H9 (cell line): ENCODE data around the gene CREB1. TPM values are rescaled to one million over a fixed set of nuclear protein-coding genes. Genes with fewer than 3 reads are reported as not detected.

Experiments used
- DNase-seq: peaks from one replicate; pipeline ENCODE4 v3.0.0-alpha.2; 2017
- H2AFZ ChIP-seq: one replicate; pipeline ENCODE4 v1.6.1; 2013; ENCODE audit warnings: mild to moderate bottlenecking, low read length, control low read depth, moderate library complexity
- H2AK5ac ChIP-seq: 2 replicates; pipeline ENCODE4 v1.6.1; 2013; ENCODE audit warnings: low read length, control low read depth, mixed read lengths; ENCODE audit not compliant: insufficient read length
- H2BK120ac ChIP-seq: one replicate; pipeline ENCODE4 v1.6.1; 2013; ENCODE audit warnings: low read depth, mild to moderate bottlenecking, low read length, control low read depth, inconsistent platforms; ENCODE audit not compliant: poor library complexity, severe bottlenecking
- H2BK12ac ChIP-seq: 2 replicates; pipeline ENCODE4 v1.6.1; 2013; ENCODE audit warnings: low read length, control low read depth, mixed read lengths, low read depth; ENCODE audit not compliant: insufficient read length
- H2BK15ac ChIP-seq: 2 replicates; pipeline ENCODE4 v1.6.1; 2013; ENCODE audit warnings: low read depth, low read length, control low read depth
- H2BK20ac ChIP-seq: one replicate; pipeline ENCODE4 v1.6.1; 2013; ENCODE audit warnings: low read depth, mild to moderate bottlenecking, low read length, control low read depth, inconsistent platforms; ENCODE audit not compliant: poor library complexity, severe bottlenecking
- H2BK5ac ChIP-seq: 2 replicates; pipeline ENCODE4 v1.6.1; 2013; ENCODE audit warnings: low read length, control low read depth, mixed read lengths; ENCODE audit not compliant: insufficient read length
- H3K14ac ChIP-seq: 2 replicates; pipeline ENCODE4 v1.6.1; 2013; ENCODE audit warnings: low read length, control low read depth; ENCODE audit not compliant: insufficient read depth
- H3K18ac ChIP-seq: 2 replicates; pipeline ENCODE4 v1.6.1; 2013; ENCODE audit warnings: low read depth, mild to moderate bottlenecking, mixed read lengths, low read length, control low read depth; ENCODE audit not compliant: insufficient read length
- H3K23ac ChIP-seq: 2 replicates; pipeline ENCODE4 v1.6.1; 2013; ENCODE audit warnings: low read length, control low read depth, mixed read lengths, low read depth; ENCODE audit not compliant: insufficient read length
- H3K23me2 ChIP-seq: 2 replicates; pipeline ENCODE4 v1.6.1; 2013; ENCODE audit warnings: low read depth, mild to moderate bottlenecking, mixed read lengths, low read length, control low read depth; ENCODE audit not compliant: insufficient read length, poor library complexity, severe bottlenecking
- H3K27ac ChIP-seq: 2 replicates; pipeline ENCODE4 v1.5.1; 2013; ENCODE audit warnings: low read length, control low read depth, mixed read lengths, low read depth; ENCODE audit not compliant: insufficient read length
- H3K27me3 ChIP-seq: 2 replicates; pipeline ENCODE4 v1.6.1; 2013; ENCODE audit warnings: low read length, control low read depth, inconsistent platforms; ENCODE audit not compliant: insufficient read depth
- H3K4ac ChIP-seq: 2 replicates; pipeline ENCODE4 v1.6.1; 2013; ENCODE audit warnings: low read depth, mild to moderate bottlenecking, control low read depth, inconsistent platforms, low read length, moderate library complexity
- H3K4me1 ChIP-seq: 2 replicates; pipeline ENCODE4 v1.6.1; 2013; ENCODE audit warnings: low read length, control low read depth, inconsistent platforms; ENCODE audit not compliant: insufficient read depth
- H3K4me2 ChIP-seq: 2 replicates; pipeline ENCODE4 v1.6.1; 2013; ENCODE audit warnings: low read length, control low read depth, mixed read lengths; ENCODE audit not compliant: insufficient read length, insufficient read depth
- H3K56ac ChIP-seq: 2 replicates; pipeline ENCODE4 v1.6.1; 2013; ENCODE audit warnings: low read depth, mild to moderate bottlenecking, mixed read lengths, low read length, control low read depth; ENCODE audit not compliant: insufficient read length
- H3K79me1 ChIP-seq: 2 replicates; pipeline ENCODE4 v1.6.1; 2013; ENCODE audit warnings: low read depth, mild to moderate bottlenecking, moderate library complexity, low read length, control low read depth, inconsistent platforms; ENCODE audit not compliant: insufficient read depth, poor library complexity, severe bottlenecking
- H3K79me2 ChIP-seq: 2 replicates; pipeline ENCODE4 v1.6.1; 2013; ENCODE audit warnings: low read length, control low read depth, inconsistent platforms; ENCODE audit not compliant: insufficient read depth
- H3K9ac ChIP-seq: 2 replicates; pipeline ENCODE4 v1.6.1; 2013; ENCODE audit warnings: low read length, control low read depth, mixed read lengths; ENCODE audit not compliant: insufficient read length; ENCODE audit errors: extremely low read depth
- H3K9me3 ChIP-seq: one replicate; pipeline ENCODE4 v1.6.1; 2013; ENCODE audit warnings: low read depth, low read length, inconsistent platforms; ENCODE audit not compliant: control insufficient read depth
- H3T11ph ChIP-seq: one replicate; pipeline ENCODE4 v1.6.1; 2013; ENCODE audit warnings: mild to moderate bottlenecking, low read length, control low read depth, inconsistent platforms
- H4K20me1 ChIP-seq: one replicate; pipeline ENCODE4 v1.6.1; 2013; ENCODE audit not compliant: control insufficient read depth, insufficient read length, insufficient read depth
- H4K5ac ChIP-seq: 2 replicates; pipeline ENCODE4 v1.6.1; 2013; ENCODE audit warnings: low read depth, mild to moderate bottlenecking, mixed read lengths, low read length, control low read depth; ENCODE audit not compliant: insufficient read length
- H4K8ac ChIP-seq: replicated peaks from 2 replicates; pipeline ENCODE4 v1.6.1; 2013; ENCODE audit warnings: low read length, control low read depth, mixed read lengths, low read depth; ENCODE audit not compliant: insufficient read length
- H4K91ac ChIP-seq: 2 replicates; pipeline ENCODE4 v1.6.1; 2013; ENCODE audit warnings: low read depth, mild to moderate bottlenecking, moderate library complexity, mixed read lengths, low read length, control low read depth; ENCODE audit not compliant: insufficient read length
- H3K27ac Mint-ChIP-seq, 3 experiments: 2 replicates in 2 of 3; 3 replicates in 1 of 3; pipeline ENCODE4 v1.8.0; 2020 to 2021; ENCODE audit warnings: mixed read lengths in 3 of 3, mild to moderate bottlenecking in 1 of 3, moderate library complexity in 1 of 3
- H3K27me3 Mint-ChIP-seq: 2 replicates; pipeline ENCODE4 v1.8.0; 2021; ENCODE audit warnings: low read depth, mild to moderate bottlenecking, moderate library complexity, mixed read lengths
- H3K36me3 Mint-ChIP-seq, 3 experiments: 2 replicates in 2 of 3; 3 replicates in 1 of 3; pipeline ENCODE4 v1.8.0; 2020 to 2021; ENCODE audit warnings: low read depth in 3 of 3, mixed read lengths in 3 of 3; ENCODE audit not compliant: insufficient read depth in 1 of 3
- H3K4me1 Mint-ChIP-seq, 2 experiments: 2 replicates each; pipeline ENCODE4 v1.8.0; 2020; ENCODE audit warnings: mixed read lengths in 2 of 2
- H3K4me3 Mint-ChIP-seq, 2 experiments: 2 replicates in 1 of 2; 3 replicates in 1 of 2; pipeline ENCODE4 v1.8.0; 2020 to 2021; ENCODE audit warnings: mild to moderate bottlenecking in 2 of 2, mixed read lengths in 2 of 2, moderate library complexity in 1 of 2
- H3K9me3 Mint-ChIP-seq, 2 experiments: 2 replicates in 1 of 2; 3 replicates in 1 of 2; pipeline ENCODE4 v1.8.0; 2020; ENCODE audit warnings: mild to moderate bottlenecking in 2 of 2, mixed read lengths in 2 of 2, moderate library complexity in 1 of 2
- WGBS: extraction: QIAGEN DNeasy Blood & Tissue Kit; methylation state at CpG from one replicate; pipeline ENCODE4 v1.1.7; 2013; ENCODE audit warnings: missing lambda C conversion rate, low lambda C conversion rate, mixed read lengths; ENCODE audit not compliant: insufficient read length; ENCODE audit errors: extremely low coverage; 5-methylcytosine and 5-hydroxymethylcytosine counted together
- total RNA-seq: library from RNA; stranded (reverse); gene quantifications from 2 replicates; pipeline ENCODE4 v1.2.1, GENCODE V29; 2021
- TF ChIP-seq, protein P1 (sequence below): fragments of 200-600 bp; sonication (generic); conservative IDR thresholded peaks from 3 replicates; pipeline ENCODE4 v1.8.0; 2021; ENCODE audit warnings: antibody characterized with exemption, mild to moderate bottlenecking

The CREB1 gene
- total RNA-seq, 1 experiment from 2014 or later: 103 TPM

- H3K9ac ChIP-seq: no peak overlapping the region
- H2BK120ac ChIP-seq: no peak overlapping the region
- no peak overlapping the region for H4K8ac ChIP-seq
- DNase-seq: no peak
- no peaks in the 10 kb centered on the region for H4K20me1 ChIP-seq
- no peak overlapping the region for H2BK15ac ChIP-seq
- H3K9me3 ChIP-seq: no peaks in the 10 kb centered on the region
- Mint-ChIP-seq H3K9me3 (no peaks in the 10 kb centered on the region), H3K36me3 (peaks cover 0 to 5% (median 0%) of the 10 kb centered on the region in 3 experiments; a peak in 1 of 7 replicates), H3K4me1 (peaks cover 0 to 4% of the 10 kb centered on the region in 2 experiments; a peak in 1 of 4 replicates), H3K27me3 (no peaks in the 10 kb centered on the region), H3K27ac (no peak overlapping the region; a peak in 1 of 7 replicates), H3K4me3 (no peak overlapping the region)
- no peak overlapping the region for H4K5ac ChIP-seq
- H3K79me1 ChIP-seq: no peaks in the 10 kb centered on the region
- no peaks in the 10 kb centered on the region for H3K23me2 ChIP-seq
- H2BK20ac ChIP-seq: no peak overlapping the region
- no peak overlapping the region for H3K56ac ChIP-seq
- H3K14ac ChIP-seq: no peak overlapping the region
- H2AFZ ChIP-seq: no peak overlapping the region
- no peaks in the 10 kb centered on the region for H3K27me3 ChIP-seq
- no peak overlapping the region for H3K4ac ChIP-seq
- no peak overlapping the region for H3K27ac ChIP-seq
- WGBS: no CpG with 5 or more reads among the region's 3 CpGs
- H3K23ac ChIP-seq: no peak overlapping the region
- H2BK5ac ChIP-seq: no peak overlapping the region
- no peak overlapping the region for H3T11ph ChIP-seq
- H2BK12ac ChIP-seq: no peak overlapping the region
- no peaks in the 10 kb centered on the region for H3K79me2 ChIP-seq
- TF ChIP-seq, protein P1, sequence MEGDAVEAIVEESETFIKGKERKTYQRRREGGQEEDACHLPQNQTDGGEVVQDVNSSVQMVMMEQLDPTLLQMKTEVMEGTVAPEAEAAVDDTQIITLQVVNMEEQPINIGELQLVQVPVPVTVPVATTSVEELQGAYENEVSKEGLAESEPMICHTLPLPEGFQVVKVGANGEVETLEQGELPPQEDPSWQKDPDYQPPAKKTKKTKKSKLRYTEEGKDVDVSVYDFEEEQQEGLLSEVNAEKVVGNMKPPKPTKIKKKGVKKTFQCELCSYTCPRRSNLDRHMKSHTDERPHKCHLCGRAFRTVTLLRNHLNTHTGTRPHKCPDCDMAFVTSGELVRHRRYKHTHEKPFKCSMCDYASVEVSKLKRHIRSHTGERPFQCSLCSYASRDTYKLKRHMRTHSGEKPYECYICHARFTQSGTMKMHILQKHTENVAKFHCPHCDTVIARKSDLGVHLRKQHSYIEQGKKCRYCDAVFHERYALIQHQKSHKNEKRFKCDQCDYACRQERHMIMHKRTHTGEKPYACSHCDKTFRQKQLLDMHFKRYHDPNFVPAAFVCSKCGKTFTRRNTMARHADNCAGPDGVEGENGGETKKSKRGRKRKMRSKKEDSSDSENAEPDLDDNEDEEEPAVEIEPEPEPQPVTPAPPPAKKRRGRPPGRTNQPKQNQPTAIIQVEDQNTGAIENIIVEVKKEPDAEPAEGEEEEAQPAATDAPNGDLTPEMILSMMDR: no peak
- H2AK5ac ChIP-seq: no peak overlapping the region
- H3K4me2 ChIP-seq: no peak overlapping the region
- no peaks in the 10 kb centered on the region for H3K4me1 ChIP-seq
- no peak overlapping the region for H3K18ac ChIP-seq
- H4K91ac ChIP-seq: no peak overlapping the region
Measured at GRCh38 chr2:207512356-207512755, 17.4 kb upstream of the CREB1 start.
